Globus pallidus (tissue), 1 donor: ENCODE measurements around the gene OR51E2.
"Not testable (repeated sequence)": the region's sequence is repeated elsewhere in the genome, so short reads cannot be mapped to it uniquely, and the experiment has no call there.

Source experiments
- DNase-seq: peaks from one replicate; pipeline ENCODE4 v3.0.0-alpha.2; 2015; ENCODE audit warnings: low spot score

OR51E2 gene

DNA sequence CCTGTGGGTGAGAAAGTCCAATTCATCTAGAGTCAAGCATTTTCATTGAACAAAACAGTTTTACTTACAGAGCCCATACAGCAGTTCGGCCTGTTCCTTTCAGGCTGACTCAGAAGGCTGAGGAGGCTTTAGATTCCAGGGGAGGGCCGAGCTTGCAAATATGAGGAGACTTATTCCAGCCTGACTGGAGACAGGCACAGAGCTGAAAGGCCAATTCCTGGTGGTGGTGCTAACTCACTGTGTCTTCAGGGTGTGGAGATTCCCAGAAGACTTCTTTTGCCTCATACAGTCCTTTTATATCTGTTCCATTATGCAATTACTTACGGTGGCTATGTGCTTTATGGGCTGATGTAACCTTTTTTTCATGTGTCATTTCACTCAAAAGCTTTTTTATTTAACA, at the start of gene OR51E2:
OR51E2 (minus strand) TSS at position 269 of the 400 bp plus-strand sequence. CDS start 15,142 bp downstream, outside the sequence.
- no peak for DNase-seq

- no peak for DNase-seq
These were observed 43.1 kb upstream of the OR51E2 start for GRCh38 chr11:4740735-4741134.

- no peak for DNase-seq
These were observed 29.5 kb upstream of the OR51E2 start for GRCh38 chr11:4727171-4727570.

- DNase-seq, result not testable (repeated sequence)
These were observed 25.2 kb upstream of the OR51E2 start for GRCh38 chr11:4722616-4723534.

- DNase-seq, result no peak
These were observed 16.6 kb upstream of the OR51E2 start for GRCh38 chr11:4714300-4714699.

DNA sequence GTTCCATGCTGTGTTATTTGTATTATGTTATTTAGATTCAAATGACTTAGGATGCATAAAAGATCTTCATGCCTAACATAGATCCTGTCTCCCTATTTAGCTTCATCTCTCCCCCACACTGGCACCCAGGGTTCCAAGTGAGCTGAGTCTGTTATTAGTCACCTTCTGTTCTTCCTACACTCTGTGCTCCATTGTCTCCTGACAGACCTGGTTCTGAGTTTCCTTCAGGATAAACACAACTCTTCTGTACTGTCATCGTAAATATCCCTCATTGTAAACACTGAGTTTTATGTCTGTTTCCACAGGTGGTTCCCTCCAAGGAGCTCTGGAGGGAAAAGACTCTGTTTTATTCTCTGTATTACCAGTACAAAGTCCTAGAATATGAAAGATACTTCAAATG, 15.6 kb upstream of the OR51E2 start:
- DNase-seq, result no peak

GRCh38 chr11:4704790-4705334, 7.2 kb upstream of the OR51E2 start:
- DNase-seq, result no peak

- no peak for DNase-seq
These were observed 6.6 kb upstream of the OR51E2 start, which contains the start of gene MMP26 for GRCh38 chr11:4704054-4704789. Gene MMP26, plus strand, starts transcription at chr11:4704784.

DNA sequence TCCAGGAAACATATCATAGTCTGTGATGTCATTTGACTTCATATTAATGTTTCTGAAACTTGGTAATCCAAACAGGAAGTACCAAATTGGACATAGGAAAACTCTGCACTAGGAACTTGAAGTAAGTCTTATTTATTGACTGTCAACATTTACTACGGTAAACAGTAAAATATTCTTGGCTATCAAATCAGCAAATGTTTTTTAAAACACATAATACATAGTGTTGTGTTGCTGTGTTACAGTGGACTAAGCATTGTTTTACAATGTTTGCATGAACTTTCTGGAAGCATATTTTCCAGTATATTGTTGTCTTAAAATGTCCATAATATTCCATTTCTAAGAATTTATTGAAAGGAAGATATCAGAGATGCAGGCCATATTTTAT, 2.8 kb upstream of the OR51E2 start:
- DNase-seq, result no peak

DNA sequence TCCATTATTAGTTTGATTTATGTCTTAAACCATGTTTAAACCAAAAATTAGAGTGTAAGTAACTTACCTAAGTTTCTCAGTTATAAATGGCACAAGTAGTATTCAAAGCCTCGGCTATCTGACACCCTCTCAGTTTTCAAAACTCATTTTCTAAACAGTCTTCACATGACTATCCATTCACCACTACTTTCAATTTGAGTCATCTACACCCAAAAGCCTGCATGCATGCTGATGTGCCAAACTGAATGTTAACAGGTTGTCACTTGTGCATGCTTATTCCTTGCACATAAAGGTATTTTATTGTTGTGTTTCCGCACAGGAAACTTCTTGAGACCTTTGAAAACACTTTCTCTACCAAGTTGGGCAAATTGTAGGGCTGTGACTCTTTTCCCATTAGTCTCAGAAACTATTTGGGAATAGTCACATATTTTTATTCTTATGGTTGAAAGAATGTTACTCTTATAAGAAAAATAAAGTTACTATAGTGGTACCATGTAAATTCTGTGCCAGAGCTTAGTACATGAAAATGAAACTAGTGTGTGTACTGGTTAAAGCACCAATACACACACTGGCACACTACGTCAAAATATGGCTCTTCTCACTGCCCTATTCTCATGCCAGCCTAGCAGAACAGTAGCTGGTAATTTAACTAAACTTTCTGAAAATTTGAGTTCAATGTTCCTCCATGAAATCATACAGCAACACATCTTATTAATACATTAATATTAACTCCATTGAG, 2.2 kb upstream of the OR51E2 start:
- no peak for DNase-seq

- no peak for DNase-seq
These were observed 2.2 kb downstream of the OR51E2 start for GRCh38 chr11:4695442-4695841.

DNA sequence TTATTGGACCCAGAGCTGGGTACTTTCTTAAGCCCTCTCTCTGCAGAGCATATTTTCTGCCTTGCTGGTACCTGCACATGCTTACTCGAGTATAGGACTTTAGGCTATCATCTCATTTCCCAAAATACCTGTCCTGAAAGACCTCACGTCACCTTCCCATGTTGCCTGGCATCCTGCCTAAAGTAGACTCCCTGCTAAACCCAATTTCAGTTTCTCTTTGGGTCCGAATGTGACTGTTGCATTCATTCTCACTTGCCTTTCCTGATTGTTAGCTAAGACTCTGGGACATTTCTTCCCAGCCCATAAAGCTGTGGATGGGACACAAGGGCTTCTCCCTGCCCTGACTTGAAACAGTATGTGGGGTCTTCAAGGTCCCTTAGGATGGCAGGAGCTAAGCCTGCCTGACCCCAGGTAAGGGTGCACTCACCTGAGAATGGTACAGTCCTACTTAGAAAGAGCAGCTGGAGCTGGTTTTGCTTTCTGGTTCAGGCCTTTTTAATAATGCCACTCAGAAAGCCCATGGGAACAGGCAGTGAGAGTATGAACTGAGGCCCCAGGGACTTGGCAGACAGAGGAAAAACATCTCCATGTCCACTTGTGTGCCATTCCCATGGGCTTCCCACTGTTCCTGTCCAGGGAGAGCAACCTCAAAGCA, 12.9 kb downstream of the OR51E2 start:
- no peak for DNase-seq

- DNase-seq, result no peak
These were observed 14.8 kb downstream of the OR51E2 start for GRCh38 chr11:4682623-4683419.

GRCh38 chr11:4680341-4680740, 17.3 kb downstream of the OR51E2 start:
- DNase-seq, result no peak

GRCh38 chr11:4677948-4678347, 19.7 kb downstream of the OR51E2 start:
- DNase-seq, result no peak

- DNase-seq, result no peak
These were observed 23.9 kb downstream of the OR51E2 start for GRCh38 chr11:4673781-4674180.

DNA sequence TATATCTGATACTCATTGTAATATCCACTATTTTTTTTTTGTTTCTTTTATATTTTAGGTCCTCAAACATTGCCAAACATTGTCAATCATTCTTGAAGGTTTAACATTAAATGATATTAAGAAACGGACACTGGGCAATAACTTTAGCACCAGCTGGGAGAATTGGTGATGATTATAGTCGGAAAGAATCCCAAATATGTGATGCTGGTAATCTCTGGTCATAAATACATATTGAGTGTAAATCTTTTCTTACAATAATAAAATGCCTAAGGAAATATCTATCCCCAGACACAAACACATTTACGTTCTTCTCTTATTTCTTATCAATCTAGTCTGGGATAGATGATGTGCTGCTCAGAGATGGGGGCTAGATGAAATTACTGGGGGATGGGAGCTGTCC, 25.2 kb downstream of the OR51E2 start:
- no peak for DNase-seq

DNA sequence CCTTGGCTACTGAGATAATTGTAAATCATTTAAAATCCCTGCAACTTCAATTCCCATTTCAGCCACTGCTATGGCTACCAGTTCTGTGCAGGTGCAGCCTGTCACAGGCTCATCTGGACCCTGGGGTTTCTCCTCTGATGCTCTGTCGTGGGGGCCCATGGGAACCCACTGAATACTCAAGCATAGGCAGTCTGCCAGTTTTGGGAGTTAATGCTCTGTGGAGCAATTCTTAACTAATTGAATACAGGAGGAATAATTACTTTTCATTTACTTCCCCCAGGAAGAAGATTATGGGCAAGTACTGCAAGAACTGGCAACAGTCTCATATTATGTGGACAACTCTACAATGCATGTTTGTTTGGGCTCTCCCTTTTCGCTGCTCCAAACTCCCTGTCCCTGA, 25.9 kb downstream of the OR51E2 start:
- DNase-seq, result no peak

DNA sequence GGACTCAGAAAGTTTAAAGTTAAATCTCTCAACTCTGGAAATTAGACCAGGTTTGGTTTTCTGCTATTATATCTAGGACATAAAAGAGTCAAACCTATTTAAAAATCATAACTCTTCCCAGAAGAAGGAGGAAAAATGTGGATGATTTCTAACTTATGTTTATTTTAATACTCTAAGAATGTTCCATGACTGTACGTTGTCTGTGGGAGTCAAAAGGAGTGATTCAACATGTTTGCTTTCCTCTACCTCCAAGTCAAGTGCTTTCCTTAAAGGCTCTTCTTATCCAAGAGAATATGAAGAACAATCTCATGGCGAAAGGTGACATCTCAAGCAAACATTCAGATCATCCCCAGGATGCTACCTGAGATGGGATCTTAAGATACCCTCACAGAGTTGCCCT, 32.2 kb downstream of the OR51E2 start:
- no peak for DNase-seq

GRCh38 chr11:4664786-4665185, 32.9 kb downstream of the OR51E2 start:
- no peak for DNase-seq

DNA sequence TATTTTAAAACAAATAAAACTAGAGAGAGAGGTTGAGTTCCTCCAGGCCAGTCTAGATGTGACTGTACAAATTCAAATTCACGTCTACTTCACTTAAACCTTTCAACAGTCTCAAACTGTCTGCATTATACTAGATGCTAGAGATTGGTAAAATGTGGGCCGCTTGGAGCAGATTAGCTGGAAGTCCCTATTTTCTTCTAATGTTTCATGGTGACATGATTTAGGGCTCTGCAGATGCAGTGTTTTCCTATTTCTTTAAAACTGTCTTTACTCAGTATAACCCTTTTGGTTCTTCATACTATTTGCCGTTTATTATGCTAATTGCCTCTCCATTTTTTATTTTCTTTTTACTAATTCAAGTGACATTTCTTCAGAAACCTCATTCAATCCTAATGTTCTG, 33.5 kb downstream of the OR51E2 start:
- DNase-seq, result no peak
